HEK293 (cell line): Measurements from ENCODE around the gene DIDO1.

ENCODE experiments used
- CTCF ChIA-PET: fragments of 350-600 bp; formaldehyde crosslinking; extraction: SDS; loops from one replicate; lab custom pipeline; 2021; ENCODE audit warnings: antibody characterized with exemption; lab: Yijun Ruan, JAX
- POLR2A ChIA-PET: fragments of 300-600 bp; formaldehyde crosslinking; extraction: SDS; loops from one replicate; lab custom pipeline; 2020; ENCODE audit warnings: antibody characterized with exemption, inconsistent platforms; lab: Yijun Ruan, JAX
- H3K27ac ChIP-seq: fragments of 200-500 bp; sonication (Bioruptor generic); 2 replicates; pipeline ENCODE4 v1.5.1; 2014; ENCODE audit warnings: low read depth, low read length, control low read depth, inconsistent platforms; ENCODE audit errors: extremely low read depth
- H3K36me3 ChIP-seq, 2 experiments: fragments of 200-500 bp in 1 of 2; sonication (Bioruptor generic) in 1 of 2; 1 replicate in 1 of 2; 2 replicates in 1 of 2; pipeline ENCODE4 v1.5.1; 2014 to 2017; ENCODE audit warnings: inconsistent platforms in 2 of 2, low read length in 2 of 2; ENCODE audit not compliant: control insufficient read depth in 2 of 2, insufficient read depth in 1 of 2
- H3K4me1 ChIP-seq: fragments of 200-500 bp; sonication (Bioruptor generic); 2 replicates; pipeline ENCODE4 v1.5.1; 2014; ENCODE audit warnings: mild to moderate bottlenecking, low read length, inconsistent platforms; ENCODE audit not compliant: control insufficient read depth, insufficient read depth
- H3K4me3 ChIP-seq: 2 replicates; pipeline ENCODE4 v1.5.1; 2011; ENCODE audit warnings: low read depth, mild to moderate bottlenecking, control low read depth, low read length, moderate library complexity
- H3K9me3 ChIP-seq: fragments of 200-500 bp; sonication (Bioruptor generic); 2 replicates; pipeline ENCODE4 v1.5.1; 2014; ENCODE audit warnings: low read depth, low read length, inconsistent platforms; ENCODE audit not compliant: control insufficient read depth, insufficient read depth
- GLIS1 ChIP-seq: fragments of 450-650 bp; formaldehyde crosslinking; IDR thresholded peaks from 2 replicates; pipeline ENCODE4 v1.5.1; 2016; ENCODE audit warnings: missing biosample characterization, missing genetic modification characterization
- GLIS2 ChIP-seq: fragments of 450-650 bp; formaldehyde crosslinking; IDR thresholded peaks from 2 replicates; pipeline ENCODE4 v1.5.1; 2016; ENCODE audit warnings: missing biosample characterization, missing genetic modification characterization
- HIC1 ChIP-seq: fragments of 450-650 bp; formaldehyde crosslinking; IDR thresholded peaks from 2 replicates; pipeline ENCODE4 v1.5.1; 2016; ENCODE audit warnings: missing biosample characterization, missing genetic modification characterization
- INSM2 ChIP-seq: fragments of 450-650 bp; formaldehyde crosslinking; IDR thresholded peaks from 2 replicates; pipeline ENCODE4 v1.5.1; 2016; ENCODE audit warnings: missing biosample characterization, missing genetic modification characterization
- KLF16 ChIP-seq: fragments of 450-650 bp; formaldehyde crosslinking; IDR thresholded peaks from 2 replicates; pipeline ENCODE4 v1.5.1; 2017; ENCODE audit warnings: missing biosample characterization, missing genetic modification characterization
- OVOL3 ChIP-seq: fragments of 450-650 bp; formaldehyde crosslinking; IDR thresholded peaks from 2 replicates; pipeline ENCODE4 v1.5.1; 2016; ENCODE audit warnings: missing biosample characterization, missing genetic modification characterization
- SCRT1 ChIP-seq: fragments of 450-650 bp; formaldehyde crosslinking; IDR thresholded peaks from 2 replicates; pipeline ENCODE4 v1.5.1; 2016; ENCODE audit warnings: missing biosample characterization, missing genetic modification characterization, borderline replicate concordance
- SCRT2 ChIP-seq: fragments of 450-650 bp; formaldehyde crosslinking; IDR thresholded peaks from 2 replicates; pipeline ENCODE4 v1.5.1; 2016; ENCODE audit warnings: missing biosample characterization, missing genetic modification characterization
- ZBTB1 ChIP-seq: fragments of 450-650 bp; formaldehyde crosslinking; IDR thresholded peaks from 2 replicates; pipeline ENCODE4 v1.5.1; 2016; ENCODE audit warnings: missing biosample characterization, missing genetic modification characterization
- ZBTB26 ChIP-seq: fragments of 450-650 bp; formaldehyde crosslinking; optimal IDR thresholded peaks from 2 replicates; pipeline ENCODE3; 2016; ENCODE audit warnings: missing biosample characterization, mild to moderate bottlenecking, missing genetic modification characterization
- ZBTB49 ChIP-seq: fragments of 450-650 bp; formaldehyde crosslinking; IDR thresholded peaks from 2 replicates; pipeline ENCODE4 v1.5.1; 2016; ENCODE audit warnings: missing biosample characterization, missing genetic modification characterization, low read depth
- ZBTB8A ChIP-seq: fragments of 450-650 bp; formaldehyde crosslinking; IDR thresholded peaks from 2 replicates; pipeline ENCODE4 v1.5.1; 2016; ENCODE audit warnings: missing biosample characterization, missing genetic modification characterization
- ZEB2 ChIP-seq: fragments of 450-650 bp; formaldehyde crosslinking; IDR thresholded peaks from 2 replicates; pipeline ENCODE4 v1.5.1; 2016; ENCODE audit warnings: missing biosample characterization, missing genetic modification characterization
- ZFP3 ChIP-seq: fragments of 450-650 bp; formaldehyde crosslinking; IDR thresholded peaks from 2 replicates; pipeline ENCODE4 v1.5.1; 2016; ENCODE audit warnings: low read depth, missing biosample characterization, missing genetic modification characterization
- ZIC2 ChIP-seq: fragments of 450-650 bp; formaldehyde crosslinking; IDR thresholded peaks from 2 replicates; pipeline ENCODE4 v1.5.1; 2016; ENCODE audit warnings: missing biosample characterization, missing genetic modification characterization
- ZNF16 ChIP-seq: fragments of 450-650 bp; formaldehyde crosslinking; IDR thresholded peaks from 2 replicates; pipeline ENCODE4 v1.5.1; 2016; ENCODE audit warnings: low read depth, missing biosample characterization, missing genetic modification characterization
- ZNF23 ChIP-seq: fragments of 450-650 bp; formaldehyde crosslinking; IDR thresholded peaks from 2 replicates; pipeline ENCODE4 v1.5.1; 2016; ENCODE audit warnings: missing biosample characterization, missing genetic modification characterization, borderline replicate concordance
- ZNF248 ChIP-seq: fragments of 450-650 bp; formaldehyde crosslinking; IDR thresholded peaks from 2 replicates; pipeline ENCODE4 v1.5.1; 2017; ENCODE audit warnings: missing biosample characterization, missing genetic modification characterization
- ZNF394 ChIP-seq: fragments of 450-650 bp; formaldehyde crosslinking; IDR thresholded peaks from 2 replicates; pipeline ENCODE4 v1.5.1; 2016; ENCODE audit warnings: missing biosample characterization, missing genetic modification characterization, mild to moderate bottlenecking, moderate library complexity, borderline replicate concordance
- ZNF510 ChIP-seq: fragments of 450-650 bp; formaldehyde crosslinking; IDR thresholded peaks from 2 replicates; pipeline ENCODE4 v1.5.1; 2018; ENCODE audit warnings: mild to moderate bottlenecking, missing genetic modification characterization, missing biosample characterization; ENCODE audit not compliant: insufficient replicate concordance
- ZNF521 ChIP-seq: fragments of 450-650 bp; formaldehyde crosslinking; IDR thresholded peaks from 2 replicates; pipeline ENCODE4 v1.5.1; 2017; ENCODE audit warnings: missing biosample characterization, mild to moderate bottlenecking, missing genetic modification characterization
- ZNF529 ChIP-seq: fragments of 450-650 bp; formaldehyde crosslinking; IDR thresholded peaks from 2 replicates; pipeline ENCODE4 v1.5.1; 2017; ENCODE audit warnings: missing genetic modification characterization, missing biosample characterization; ENCODE audit not compliant: insufficient replicate concordance
- ZNF626 ChIP-seq: fragments of 450-650 bp; sonication (Bioruptor Pico); formaldehyde crosslinking; IDR thresholded peaks from 2 replicates; pipeline ENCODE4 v1.5.1; 2018; ENCODE audit warnings: missing biosample characterization, missing genetic modification characterization, inconsistent platforms
- ZSCAN30 ChIP-seq: fragments of 450-650 bp; IDR thresholded peaks from 2 replicates; pipeline ENCODE4 v1.5.1; 2018; ENCODE audit warnings: missing biosample characterization, mild to moderate bottlenecking, missing genetic modification characterization, moderate library complexity
- ZSCAN4 ChIP-seq: fragments of 450-650 bp; formaldehyde crosslinking; IDR thresholded peaks from 2 replicates; pipeline ENCODE4 v1.5.1; 2017; ENCODE audit warnings: missing biosample characterization, missing genetic modification characterization

DIDO1 gene

GRCh38 chr20:62905536-62906117, 20.7 kb downstream of the DIDO1 start:
- Histone ChIP-seq H3K27ac (no peak overlapping the region), H3K36me3 (peaks cover 31 to 97% of the 10 kb centered on the region in 2 experiments), H3K4me1 (no peaks in the 10 kb centered on the region; the same call in 1 of the 2 replicates), H3K9me3 (no peaks in the 10 kb centered on the region), H3K4me3 (no peak overlapping the region)
- TF ChIP-seq ZNF529 (tag by site-specific recombination) (no peak), ZNF248 (tag by site-specific recombination) (no peak), OVOL3 (tag by site-specific recombination) (no peak), ZNF16 (tag by site-specific recombination) (no peak), ZSCAN4 (no peak), ZBTB49 (no peak), ZNF510 (no peak), ZBTB26 (no peak), ZBTB1 (tag by site-specific recombination) (no peak), ZNF521 (no peak), HIC1 (tag by site-specific recombination) (no peak), ZNF626 (no peak), ZBTB8A (tag by site-specific recombination) (no peak), ZSCAN30 (tag by site-specific recombination) (no peak)
- POLR2A ChIA-PET: no interaction called here
- CTCF ChIA-PET: interaction anchor here (0.6 kb wide), 1 partner anchor 12 kb away, joined by 3 read pairs; no protein-coding TSS in a partner anchor

- H3K36me3 ChIP-seq: peaks cover 16 to 71% of the 10 kb centered on the region in 2 experiments
- H3K4me3 ChIP-seq: no peak overlapping the region
- CTCF ChIA-PET: interaction anchor here (0.8 to 6.5 kb wide), 4 partner anchors 18 to 106 kb away, joined by 3 to 33 read pairs (median 6); no protein-coding TSS in a partner anchor
- no peak overlapping the region for H3K27ac ChIP-seq
- H3K9me3 ChIP-seq: no peaks in the 10 kb centered on the region
- no peaks in the 10 kb centered on the region; the same call in 1 of the 2 replicates for H3K4me1 ChIP-seq
- POLR2A ChIA-PET: no interaction called here
- TF ChIP-seq SCRT1 (tag by site-specific recombination) (peak; percentile 14; the same call in 1 of the 2 replicates), SCRT2 (tag by site-specific recombination) (peak; percentile 81), KLF16 (tag by site-specific recombination) (no peak), ZEB2 (tag by site-specific recombination) (0 out of 2 replicates have a peak, but pooled peaks have one; percentile 22), GLIS2 (tag by site-specific recombination) (peak; percentile 56), ZFP3 (tag by site-specific recombination) (no peak), INSM2 (tag by site-specific recombination) (peak; percentile 37; the same call in 1 of the 2 replicates), ZIC2 (tag by site-specific recombination) (peak; percentile 92), GLIS1 (peak; percentile 95), ZNF394 (tag by site-specific recombination) (peak; percentile 41; the same call in 1 of the 2 replicates), ZNF23 (no peak)
Observed at GRCh38 chr20:62902926-62903615, 23.2 kb downstream of the DIDO1 start.
